Measurements from ENCODE around the gene C8G. TPM values are rescaled to one million over a fixed set of nuclear protein-coding genes. Genes with fewer than 3 reads are reported as not detected.
A peak's percentile ranks its signal among the peaks of the same experiment; 100 is the strongest.

C8G gene
- total and polyA plus RNA-seq, 2 of the 13 experiments (the other 11 are each of a cell fraction or from before 2014, with no cell fraction given), result 4.9 to 12.8 TPM

DNA sequence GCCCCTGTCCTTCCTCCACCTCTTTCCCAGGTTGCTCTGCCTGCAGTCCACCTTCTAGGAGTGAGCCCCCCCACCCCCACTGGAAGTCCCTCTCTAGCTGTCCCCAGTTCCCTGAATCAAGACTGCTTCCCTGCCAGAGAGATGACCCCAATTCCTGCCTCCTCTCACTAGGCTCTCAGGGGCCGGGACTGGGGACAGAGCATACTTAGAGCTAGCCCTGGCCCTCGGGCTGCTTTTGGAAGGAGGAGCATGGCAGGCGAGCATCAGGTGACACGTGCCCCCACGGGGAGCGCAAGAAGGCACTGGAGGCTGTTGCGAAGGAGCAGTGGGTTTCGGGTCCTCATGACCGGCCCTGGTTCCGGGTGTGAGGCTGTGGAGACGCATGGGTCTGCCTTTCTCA is 49.0 kb upstream of the C8G start:
- ATAC-seq, result no peak
- Histone ChIP-seq H3K9me3 (ENCODE audit: low read length) (no peaks in the 10 kb centered on the region), H3K4me1 (ENCODE audit: insufficient read depth, low read length) (peaks cover 9% of the 10 kb centered on the region), H3K9ac (ENCODE audit: insufficient read depth, low read depth, low read length) (peak overlapping the region; percentile 5; the same call in 1 of the 2 replicates), H3K36me3 (replicated peaks in 1 of 2; ENCODE audit: control insufficient read depth in 1 of 2, insufficient read depth in 2 of 2, low read length in 2 of 2) (peaks cover 14 to 38% of the 10 kb centered on the region in 2 experiments), H3K27ac (ENCODE audit: extremely low read length, insufficient read depth, low read length) (no peak overlapping the region), H3K4me2 (ENCODE audit: low read depth, low read length) (no peak overlapping the region), H2AFZ (ENCODE audit: low read length) (no peak overlapping the region), H3K79me2 (ENCODE audit: insufficient read depth, low read length) (peaks cover 54% of the 10 kb centered on the region), H3K27me3 (ENCODE audit: control insufficient read depth in 1 of 2, insufficient read depth in 2 of 2, low read length in 2 of 2) (no peaks in the 10 kb centered on the region), H4K20me1 (ENCODE audit: insufficient read depth, low read length) (peaks cover 8% of the 10 kb centered on the region), H3K4me3 (replicated peaks in 1 of 3; ENCODE audit: insufficient read depth in 1 of 3, low read depth in 2 of 3, low read length in 3 of 3) (no peak overlapping the region)
- ChIA-PET CTCF (ENCODE audit: low intra/inter-chr PET ratio, low total read pairs) (no interaction called here), POLR2A (interaction anchor here (0.6 to 1.5 kb wide), 3 partner anchors 10 to 52 kb away, joined by 3 read pairs; partner anchors contain the start of gene TRAF2)
- 86% methylated on average over 7 of the region's 11 CpGs for WGBS (ENCODE audit: low lambda C conversion rate)
- DNase-seq (ENCODE audit: low spot score), result no peak
- no peak for FAIRE-seq
- TF ChIP-seq ZNF354B (CRISPR knock-in tag; IDR thresholded peaks at IDR 0.05) (no peak), AGO2 (optimal IDR thresholded peaks at IDR 0.05; ENCODE audit: low read depth, low read length) (peak; percentile 31)
- no TSS peak for BruUV-seq (replicated peaks)
- in situ Hi-C loops (cut with HindIII; ENCODE audit: extremely low pct_ligation_motif_present, low pct_unique_long_range_greater_than_20kb) (no loop called here), intact Hi-C loops (cut with micrococcal nuclease; ENCODE audit: unreplicated experiment) (no loop called here)

GRCh38 chr9:136898483-136899100 is 46.5 kb upstream of the C8G start:
- no peak overlapping the region for H3K4me3 ChIP-seq (replicated peaks in 1 of 3; ENCODE audit: insufficient read depth in 1 of 3, low read depth in 2 of 3, low read length in 3 of 3)
- H3K4me2 ChIP-seq (ENCODE audit: low read depth, low read length), result no peak overlapping the region
- H3K79me2 ChIP-seq (ENCODE audit: insufficient read depth, low read length), result peaks cover 34% of the 10 kb centered on the region
- CTCF ChIA-PET (ENCODE audit: low intra/inter-chr PET ratio, low total read pairs), result no interaction called here
- DNase-seq (ENCODE audit: low spot score), result no peak
- peaks cover 27% of the 10 kb centered on the region for H3K4me1 ChIP-seq (ENCODE audit: insufficient read depth, low read length)
- WGBS (ENCODE audit: low lambda C conversion rate), result 94% methylated on average over 9 of the region's 21 CpGs
- POLR2A ChIA-PET, result interaction anchor here (1.3 to 1.6 kb wide), 2 partner anchors 12 to 17 kb away, joined by 4 to 5 read pairs; partner anchors contain the start of gene TRAF2
- intact Hi-C loops (cut with micrococcal nuclease; ENCODE audit: unreplicated experiment) (no loop called here), in situ Hi-C loops (cut with HindIII; ENCODE audit: extremely low pct_ligation_motif_present, low pct_unique_long_range_greater_than_20kb) (no loop called here)
- FAIRE-seq, result no peak
- peaks cover 12% of the 10 kb centered on the region for H4K20me1 ChIP-seq (ENCODE audit: insufficient read depth, low read length)
- BruUV-seq (replicated peaks), result no TSS peak
- H2AFZ ChIP-seq (ENCODE audit: low read length), result no peak overlapping the region
- H3K27me3 ChIP-seq (ENCODE audit: control insufficient read depth in 1 of 2, insufficient read depth in 2 of 2, low read length in 2 of 2), result no peaks in the 10 kb centered on the region
- ATAC-seq, result no peak
- H3K36me3 ChIP-seq (replicated peaks in 1 of 2; ENCODE audit: control insufficient read depth in 1 of 2, insufficient read depth in 2 of 2, low read length in 2 of 2), result peaks cover 17 to 38% of the 10 kb centered on the region in 2 experiments
- no peak overlapping the region for H3K9ac ChIP-seq (ENCODE audit: insufficient read depth, low read depth, low read length)
- no peak for TF ChIP-seq SRSF9 (IDR thresholded peaks at IDR 0.05; ENCODE audit: borderline replicate concordance, insufficient read depth, low read depth, low read length, poor library complexity, severe bottlenecking)
- TF ChIP-seq TBX3 (IDR thresholded peaks at IDR 0.05; ENCODE audit: borderline replicate concordance), result no peak
- no peak for TF ChIP-seq NFIB (CRISPR knock-in tag; IDR thresholded peaks at IDR 0.05; ENCODE audit: borderline replicate concordance)
- TF ChIP-seq ZNF768 (CRISPR knock-in tag; IDR thresholded peaks at IDR 0.05), result no peak
- TF ChIP-seq MAZ (IDR thresholded peaks at IDR 0.05; ENCODE audit: borderline replicate concordance, low read depth, low read length), result no peak
- TF ChIP-seq MAZ (CRISPR knock-in tag; IDR thresholded peaks at IDR 0.05; ENCODE audit: low read depth), result no peak
- TF ChIP-seq, protein P1, sequence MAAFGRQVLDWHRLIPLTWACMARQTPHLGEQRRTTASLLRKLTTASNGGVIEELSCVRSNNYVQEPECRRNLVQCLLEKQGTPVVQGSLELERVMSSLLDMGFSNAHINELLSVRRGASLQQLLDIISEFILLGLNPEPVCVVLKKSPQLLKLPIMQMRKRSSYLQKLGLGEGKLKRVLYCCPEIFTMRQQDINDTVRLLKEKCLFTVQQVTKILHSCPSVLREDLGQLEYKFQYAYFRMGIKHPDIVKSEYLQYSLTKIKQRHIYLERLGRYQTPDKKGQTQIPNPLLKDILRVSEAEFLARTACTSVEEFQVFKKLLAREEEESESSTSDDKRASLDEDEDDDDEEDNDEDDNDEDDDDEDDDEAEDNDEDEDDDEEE (CRISPR knock-in tag; IDR thresholded peaks at IDR 0.05), result no peak
- no peak for TF ChIP-seq HNRNPH1 (optimal IDR thresholded peaks at IDR 0.05; ENCODE audit: low read depth, low read length)
- H3K9me3 ChIP-seq (ENCODE audit: low read length), result no peaks in the 10 kb centered on the region
- no peak overlapping the region for H3K27ac ChIP-seq (ENCODE audit: extremely low read length, insufficient read depth, low read length)
